Activated T-cell treated with anti-CD3 and anti-CD28 coated beads, Interleukin-2, amount 50 U/mL, for 48 hours (primary cell): Measurements from ENCODE around the gene SPCS1.
"Not testable (repeated sequence)": the region's sequence is repeated elsewhere in the genome, so short reads cannot be mapped to it uniquely, and the experiment has no call there.

ENCODE experiments used
- DNase-seq, 2 experiments: peaks; one replicate each; pipeline ENCODE4 v3.0.0-alpha.2; 2020

The SPCS1 gene

DNA sequence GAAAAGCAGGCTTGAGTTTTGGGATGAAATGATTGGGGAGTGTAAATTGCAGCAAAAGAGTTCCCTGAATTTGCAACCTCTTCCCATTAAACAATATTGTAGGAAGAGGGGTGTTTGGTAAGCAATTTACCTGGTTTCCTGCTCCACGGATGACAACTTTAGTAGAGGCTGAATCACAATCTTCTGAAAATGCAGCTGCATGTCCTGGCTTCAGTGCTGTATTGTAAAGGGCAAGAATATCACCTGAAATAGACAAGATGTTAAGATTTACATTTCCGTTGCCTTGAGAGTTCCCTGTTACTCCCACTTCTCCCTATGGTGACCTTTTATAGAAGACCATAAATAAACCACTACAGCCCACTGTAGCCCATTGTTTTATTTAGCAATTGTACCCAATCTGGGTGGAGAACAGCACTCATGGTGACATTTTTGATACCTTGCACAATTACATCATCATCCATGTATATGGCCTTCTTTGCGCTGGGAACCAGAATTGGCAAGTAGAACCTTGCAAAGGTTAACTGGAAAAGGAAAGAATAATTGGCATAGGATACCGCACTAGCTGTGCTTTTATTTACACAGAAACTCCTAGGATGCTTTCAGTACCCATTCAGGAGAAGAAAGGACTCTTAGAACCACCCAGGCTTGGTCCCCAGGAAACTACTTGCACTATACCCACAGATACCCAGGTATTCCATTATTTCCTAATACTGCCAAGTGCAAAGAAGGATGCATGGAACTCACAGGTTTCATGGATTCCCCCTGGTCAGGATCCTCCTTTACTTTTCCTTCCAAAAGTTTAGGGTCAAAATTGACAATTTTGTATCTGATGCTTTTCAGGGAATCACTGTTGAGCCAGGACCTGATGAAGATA, 9.9 kb upstream of the SPCS1 start:
- DNase-seq, result no peak

- DNase-seq, result no peak
These were observed 8.9 kb upstream of the SPCS1 start for GRCh38 chr3:52696830-52697631.

DNA sequence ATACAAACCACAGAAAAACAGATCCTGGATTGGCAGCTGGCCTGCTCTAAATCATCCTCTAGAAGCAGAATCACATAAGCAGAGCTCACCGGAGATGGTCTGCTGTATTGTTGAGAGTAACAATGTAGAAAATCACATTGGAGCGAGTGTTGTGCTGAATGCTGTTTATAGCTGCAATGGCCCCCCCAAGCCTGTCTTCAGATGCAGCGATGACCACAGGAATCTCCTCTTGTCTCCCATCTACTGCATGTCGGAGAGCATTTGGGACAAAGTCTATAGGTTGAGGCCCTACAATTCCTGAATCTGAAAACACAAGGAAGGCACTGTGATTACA, 8.3 kb upstream of the SPCS1 start:
- no peak for DNase-seq

GRCh38 chr3:52703341-52703740, 2.6 kb upstream of the SPCS1 start:
- DNase-seq, result no peak

- DNase-seq, result peak; percentile 40 to 44
These were observed 1.1 kb upstream of the SPCS1 start for GRCh38 chr3:52704611-52705437.

GRCh38 chr3:52705438-52705687, 543 bp upstream of the SPCS1 start:
- no peak for DNase-seq

DNA sequence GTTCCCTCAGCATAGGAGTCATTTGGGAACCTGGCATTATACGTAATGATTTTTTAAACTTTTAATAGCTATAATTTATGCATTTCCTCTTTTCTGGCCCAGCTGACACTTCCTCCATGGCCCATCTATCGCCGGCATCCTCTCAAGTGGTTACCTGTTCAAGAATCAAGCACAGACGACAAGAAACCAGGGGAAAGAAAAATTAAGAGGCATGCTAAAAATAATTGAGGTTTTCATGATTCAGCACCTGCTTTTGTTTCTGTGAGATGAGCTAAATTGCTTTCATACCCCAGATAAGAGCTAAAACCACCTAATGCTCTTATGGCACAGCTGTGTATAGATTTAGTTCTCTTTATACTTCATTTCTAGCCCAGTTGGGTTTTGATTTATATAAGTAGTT, 1.7 kb downstream of the SPCS1 start:
- DNase-seq, result no peak

GRCh38 chr3:52710512-52710911, 4.6 kb downstream of the SPCS1 start:
- DNase-seq, result no peak

GRCh38 chr3:52712291-52713212, 6.6 kb downstream of the SPCS1 start:
- DNase-seq, result no peak

DNA sequence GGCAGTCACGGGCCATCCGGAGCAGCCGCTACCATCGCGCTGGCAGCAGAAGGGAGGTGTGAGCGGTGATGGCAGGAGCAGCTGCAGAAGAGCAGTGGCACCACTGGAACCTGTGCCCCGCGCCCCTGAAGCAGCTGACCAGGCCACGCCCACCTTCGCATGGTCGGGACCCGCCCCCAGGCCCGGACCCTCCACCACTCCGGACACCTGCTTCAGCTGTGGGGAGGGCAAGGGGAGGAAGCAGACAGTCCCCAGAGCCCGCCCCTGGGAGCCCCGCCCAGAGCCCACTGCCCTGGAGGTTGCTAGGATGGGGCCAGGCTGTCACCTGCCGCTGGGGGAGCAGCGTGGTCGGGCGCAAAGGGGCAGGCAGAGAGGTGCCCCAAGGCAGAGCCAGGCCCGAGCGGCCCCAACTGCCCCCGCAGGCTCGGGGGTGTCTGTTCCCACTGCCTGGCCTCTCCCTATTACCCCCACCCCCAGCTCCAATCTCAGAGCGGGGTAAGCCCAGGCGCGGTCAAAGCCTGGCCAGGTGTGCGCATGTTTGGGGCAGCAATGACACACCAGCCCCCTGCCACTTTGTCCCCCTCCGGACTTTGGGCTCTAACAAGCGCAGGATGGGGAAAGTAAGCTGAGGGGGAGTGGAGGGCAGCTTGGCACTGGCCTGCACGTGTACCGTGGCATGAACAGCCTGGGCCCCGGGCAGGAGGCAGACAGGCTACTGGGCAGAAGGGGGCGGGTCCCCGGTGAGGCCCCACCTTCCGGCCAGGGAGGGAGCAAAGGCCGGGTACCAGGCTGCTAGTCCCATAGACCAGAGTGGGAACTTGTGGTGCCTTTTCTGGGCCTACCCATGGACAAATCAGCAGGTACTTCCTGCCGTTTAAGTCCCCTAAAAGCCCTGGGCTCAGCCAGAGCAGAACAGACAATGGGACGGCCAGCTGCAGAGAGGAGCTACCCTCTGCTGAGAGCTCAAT, 8.7 kb downstream of the SPCS1 start:
- no peak for DNase-seq

GRCh38 chr3:52715714-52716305, 9.9 kb downstream of the SPCS1 start:
- DNase-seq, result no peak

- no peak for DNase-seq
These were observed 13.7 kb downstream of the SPCS1 start for GRCh38 chr3:52719618-52720017.

DNA sequence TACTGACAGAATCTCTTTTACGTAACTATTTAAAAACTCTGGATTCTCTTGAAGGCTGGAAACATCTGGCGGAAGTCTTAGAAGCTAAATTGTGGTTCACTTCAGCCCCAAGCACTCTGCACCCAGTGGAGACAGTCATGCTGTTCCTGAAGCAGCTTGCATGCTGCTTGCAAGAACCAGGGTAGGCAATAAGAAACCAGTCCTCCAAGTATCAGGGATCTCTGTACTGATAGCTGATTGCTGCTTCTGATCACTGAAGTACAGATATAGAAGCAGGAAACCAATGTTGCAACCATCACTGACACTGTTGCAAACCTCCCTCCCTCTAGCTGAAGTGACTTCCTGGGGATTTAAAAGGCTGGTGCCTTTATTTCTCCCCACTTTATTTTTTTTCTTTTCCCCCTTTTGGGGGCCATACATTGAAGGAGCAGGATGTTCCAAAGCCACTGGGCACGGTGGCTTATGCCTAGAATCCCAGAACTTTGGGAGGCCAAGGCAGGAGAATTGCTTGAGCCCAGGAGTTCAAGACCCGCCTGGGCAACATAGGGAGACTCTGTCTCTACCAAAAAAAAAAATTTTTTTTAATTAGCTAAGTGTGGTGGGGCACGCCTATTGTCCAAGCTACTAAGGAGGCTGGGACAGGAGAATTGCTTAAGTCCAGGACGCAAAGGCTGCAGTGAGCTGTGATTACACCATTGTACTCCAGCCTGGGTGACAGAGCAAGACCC, 15.3 kb downstream of the SPCS1 start:
- DNase-seq, result no peak

DNA sequence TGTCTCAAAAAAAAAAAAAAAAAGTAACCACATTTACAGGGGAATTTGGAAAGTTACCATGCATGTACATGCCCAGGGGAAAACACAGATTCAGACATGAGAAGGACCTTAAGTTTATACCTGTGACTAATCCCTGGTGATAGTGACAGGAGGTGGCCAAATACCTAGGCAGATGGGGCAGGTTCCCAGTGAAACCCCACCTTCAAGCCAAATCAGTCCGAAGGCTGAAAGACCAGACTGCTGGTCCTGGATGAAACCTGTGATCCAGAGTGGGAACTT, 15.8 kb downstream of the SPCS1 start:
- no peak for DNase-seq

DNA sequence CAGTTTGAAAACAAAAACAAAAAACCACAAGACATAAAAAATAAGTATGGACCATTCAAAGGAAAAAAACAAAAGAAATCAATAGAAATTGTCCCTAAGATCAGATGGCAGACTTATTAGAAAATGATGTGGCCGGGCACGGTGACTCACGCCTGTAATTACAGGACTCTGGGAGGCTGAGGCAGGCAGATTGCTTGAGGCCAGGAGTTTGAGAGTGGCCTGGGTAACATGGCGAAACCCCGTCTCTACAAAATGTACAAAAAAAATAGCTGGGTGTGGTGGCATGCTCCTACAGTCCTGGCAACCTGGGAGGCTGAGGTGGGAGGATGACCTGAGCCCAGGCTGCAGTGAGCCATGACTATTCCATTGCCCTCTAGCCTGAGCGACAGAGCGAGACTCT, 16.6 kb downstream of the SPCS1 start:
- no peak for DNase-seq

GRCh38 chr3:52723935-52724334, 18.0 kb downstream of the SPCS1 start:
- no peak for DNase-seq

- DNase-seq, result no peak
These were observed 18.6 kb downstream of the SPCS1 start for GRCh38 chr3:52724511-52724910.

DNA sequence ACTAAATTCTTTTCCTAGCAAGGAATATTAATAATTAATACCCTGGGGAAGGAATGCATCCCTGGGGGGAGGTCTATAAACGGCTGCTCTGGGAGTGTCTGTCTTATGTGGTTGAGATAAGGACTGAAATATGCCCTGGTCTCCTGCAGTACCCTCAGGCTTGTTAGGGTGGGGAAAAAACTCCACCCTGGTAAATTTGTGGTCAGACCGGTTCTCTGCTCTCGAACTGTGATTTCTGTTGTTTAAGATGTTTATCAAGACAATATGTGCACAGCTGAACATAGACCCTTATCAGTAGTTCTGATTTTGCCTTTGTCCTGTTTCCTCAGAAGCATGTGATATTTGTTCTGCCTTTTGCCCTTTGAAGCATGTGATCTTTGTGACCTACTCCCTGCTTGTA, 22.8 kb downstream of the SPCS1 start:
- not testable (repeated sequence) for DNase-seq

GRCh38 chr3:52730681-52731080, 24.8 kb downstream of the SPCS1 start:
- no peak for DNase-seq

DNA sequence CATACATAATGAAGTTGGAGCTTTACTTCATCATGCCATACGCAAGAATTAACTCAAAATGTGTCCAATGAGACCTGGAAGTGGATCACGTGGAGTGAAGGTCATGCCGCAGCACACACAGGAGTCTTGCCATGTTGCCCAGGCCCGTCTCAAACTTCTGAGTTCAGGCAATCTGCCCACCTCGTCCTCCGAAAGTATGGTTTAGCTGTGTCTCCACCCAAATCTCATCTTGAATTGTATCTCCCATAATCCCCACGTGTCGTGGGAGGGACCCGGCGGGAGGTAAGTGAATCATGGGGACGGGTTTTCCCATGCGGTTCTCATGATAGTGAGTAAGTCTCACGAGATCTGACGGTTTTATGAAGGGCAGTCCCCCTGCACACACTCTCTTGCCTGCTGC, 25.7 kb downstream of the SPCS1 start:
- no peak for DNase-seq
